C4-2B (cell line): ENCODE results near the gene RTN1.
A peak's percentile ranks its signal among the peaks of the same experiment; 100 is the strongest.
"Not testable (repeated sequence)": the region's sequence is repeated elsewhere in the genome, so short reads cannot be mapped to it uniquely, and the experiment has no call there.

Experiments used
- H3K27ac ChIP-seq: fragments of 450-650 bp; 2 replicates; pipeline ENCODE4 v1.5.1; 2017
- ZFX ChIP-seq: fragments of 450-650 bp; IDR thresholded peaks from 2 replicates; pipeline ENCODE4 v1.6.1; 2017
- TF ChIP-seq, protein P1 (sequence below): fragments of 450-650 bp; conservative IDR thresholded peaks from 2 replicates; pipeline ENCODE4 v1.5.1; 2017; ENCODE audit warnings: mild to moderate bottlenecking

The RTN1 gene

DNA sequence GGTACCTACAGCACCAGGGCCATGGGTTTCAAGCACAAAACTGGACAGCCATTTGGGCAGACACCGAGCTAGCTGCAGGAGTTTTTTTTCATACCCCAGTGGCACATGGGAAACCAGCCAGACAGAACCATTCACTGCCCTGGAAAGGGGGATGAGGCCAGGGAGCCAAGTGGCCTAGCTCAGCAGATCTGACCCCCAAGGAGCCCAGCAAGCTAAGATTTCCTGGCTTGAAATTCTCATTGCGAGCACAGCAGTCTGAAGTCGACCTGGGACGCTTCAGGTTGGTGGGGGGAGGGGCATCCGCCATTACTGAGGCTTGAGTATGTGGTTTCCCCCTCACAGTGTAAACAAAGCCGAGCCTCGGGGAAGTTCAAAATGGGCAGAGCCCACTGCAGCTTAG lies 212.8 kb downstream of the RTN1 start:
- TF ChIP-seq, protein P1, sequence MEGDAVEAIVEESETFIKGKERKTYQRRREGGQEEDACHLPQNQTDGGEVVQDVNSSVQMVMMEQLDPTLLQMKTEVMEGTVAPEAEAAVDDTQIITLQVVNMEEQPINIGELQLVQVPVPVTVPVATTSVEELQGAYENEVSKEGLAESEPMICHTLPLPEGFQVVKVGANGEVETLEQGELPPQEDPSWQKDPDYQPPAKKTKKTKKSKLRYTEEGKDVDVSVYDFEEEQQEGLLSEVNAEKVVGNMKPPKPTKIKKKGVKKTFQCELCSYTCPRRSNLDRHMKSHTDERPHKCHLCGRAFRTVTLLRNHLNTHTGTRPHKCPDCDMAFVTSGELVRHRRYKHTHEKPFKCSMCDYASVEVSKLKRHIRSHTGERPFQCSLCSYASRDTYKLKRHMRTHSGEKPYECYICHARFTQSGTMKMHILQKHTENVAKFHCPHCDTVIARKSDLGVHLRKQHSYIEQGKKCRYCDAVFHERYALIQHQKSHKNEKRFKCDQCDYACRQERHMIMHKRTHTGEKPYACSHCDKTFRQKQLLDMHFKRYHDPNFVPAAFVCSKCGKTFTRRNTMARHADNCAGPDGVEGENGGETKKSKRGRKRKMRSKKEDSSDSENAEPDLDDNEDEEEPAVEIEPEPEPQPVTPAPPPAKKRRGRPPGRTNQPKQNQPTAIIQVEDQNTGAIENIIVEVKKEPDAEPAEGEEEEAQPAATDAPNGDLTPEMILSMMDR: no peak
- TF ChIP-seq ZFX: no peak
- H3K27ac ChIP-seq: no peak overlapping the region

DNA sequence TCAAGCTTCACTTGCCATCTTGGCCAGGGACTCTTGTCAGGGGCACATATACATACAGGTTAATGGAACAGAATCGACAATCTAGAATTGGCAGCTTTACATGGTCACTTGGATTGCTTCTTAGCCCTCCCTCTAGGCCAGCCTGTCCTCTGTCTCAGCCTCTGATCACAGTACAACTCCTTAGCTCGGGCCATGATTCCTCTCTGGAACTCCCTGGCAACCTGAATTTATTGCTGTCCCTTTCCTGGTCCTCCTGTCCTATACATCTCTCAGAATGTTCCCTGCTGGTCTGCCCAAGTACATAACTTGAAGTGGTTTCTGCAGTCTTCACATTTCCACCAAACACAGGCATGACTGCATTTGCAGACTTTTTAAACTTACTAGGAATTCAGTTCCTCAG lies 214.1 kb downstream of the RTN1 start:
- H3K27ac ChIP-seq: no peak overlapping the region
- TF ChIP-seq, protein P1: no peak; the same call in 1 of the 2 replicates
- no peak for TF ChIP-seq ZFX

- H3K27ac ChIP-seq: not testable (repeated sequence)
Measured at GRCh38 chr14:59654131-59654530, 216.4 kb downstream of the RTN1 start.

DNA sequence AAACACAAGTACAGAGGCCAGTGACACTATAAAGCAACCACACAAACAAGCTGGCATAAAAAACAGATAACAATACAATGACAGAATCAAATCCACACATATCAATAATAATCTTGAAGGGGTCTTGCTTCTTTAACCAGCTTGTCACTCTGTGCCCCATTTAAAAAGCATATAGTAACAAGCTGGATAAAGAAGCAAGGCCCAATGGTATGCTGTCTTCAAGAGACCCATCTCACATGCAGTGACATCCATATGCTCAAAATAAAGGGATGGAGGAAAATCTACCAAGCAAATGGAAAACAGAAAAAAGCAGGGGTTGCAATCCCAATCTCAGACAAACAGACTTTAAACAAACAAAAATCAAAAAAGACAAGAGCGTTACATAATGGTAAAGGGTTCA lies 223.7 kb downstream of the RTN1 start:
- H3K27ac ChIP-seq: not testable (repeated sequence)

DNA sequence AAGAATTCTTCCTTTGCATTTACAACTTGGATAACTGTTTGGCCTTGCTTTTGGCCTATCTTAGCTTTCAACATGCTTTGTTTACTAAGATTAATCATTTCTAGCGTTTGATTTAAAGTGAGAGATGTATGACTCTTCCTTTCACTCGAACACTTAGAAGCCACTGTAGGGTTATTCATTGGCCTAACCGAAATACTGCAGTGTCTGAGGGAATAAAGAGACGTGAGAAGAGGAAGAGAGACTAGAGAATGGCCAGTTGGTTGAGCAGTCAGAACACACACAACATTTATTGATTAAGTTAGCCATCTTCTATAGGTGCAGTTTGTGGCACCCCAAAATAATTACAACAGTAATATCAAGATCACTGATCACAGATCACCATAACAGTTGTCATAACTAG lies 231.7 kb downstream of the RTN1 start:
- H3K27ac ChIP-seq: no peak overlapping the region
- no peak for TF ChIP-seq ZFX
- TF ChIP-seq, protein P1: no peak

- H3K27ac ChIP-seq: no peak overlapping the region
- no peak for TF ChIP-seq ZFX
- TF ChIP-seq, protein P1: no peak
Measured at GRCh38 chr14:59634617-59635016, 236.0 kb downstream of the RTN1 start.

GRCh38 chr14:59633486-59633885 lies 237.1 kb downstream of the RTN1 start:
- no peak overlapping the region for H3K27ac ChIP-seq
- TF ChIP-seq ZFX: no peak
- TF ChIP-seq, protein P1: no peak

DNA sequence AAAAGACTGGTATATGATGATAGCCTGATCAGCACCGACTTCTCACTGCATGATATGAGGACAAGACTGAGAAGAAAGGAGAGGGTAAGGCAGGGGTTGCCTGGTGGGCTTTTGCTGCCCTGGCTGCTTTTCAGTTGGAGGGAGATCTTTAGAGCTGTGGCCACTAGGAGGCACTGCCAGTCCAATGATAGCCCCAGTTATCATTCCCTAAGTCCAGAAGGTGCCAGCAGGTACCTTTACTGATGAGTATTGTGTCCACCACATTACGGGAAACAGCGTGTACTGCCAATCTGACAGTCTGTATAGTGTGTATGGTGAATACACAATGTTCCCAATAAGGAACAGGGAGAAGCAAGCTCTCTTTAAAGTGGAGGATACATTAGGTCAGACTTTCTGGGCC lies 238.2 kb downstream of the RTN1 start:
- TF ChIP-seq ZFX: no peak
- TF ChIP-seq, protein P1: peak; percentile 89
- no peak overlapping the region for H3K27ac ChIP-seq

GRCh38 chr14:59631237-59631636 lies 239.3 kb downstream of the RTN1 start:
- no peak overlapping the region for H3K27ac ChIP-seq
- TF ChIP-seq, protein P1: peak; percentile 38
- no peak for TF ChIP-seq ZFX
